ENCODE measurements around the gene SEMA5A. TPM values are rescaled to one million over a fixed set of nuclear protein-coding genes. Genes with fewer than 3 reads are reported as not detected.

The SEMA5A gene
- polyA plus RNA-seq, 1 donor (not counting 4 experiments of a cell fraction or from before 2014, with no cell fraction given): 0.16 TPM

- no peaks in the 10 kb centered on the region for H3K4me1 ChIP-seq (ENCODE audit: control insufficient read depth, extremely low read depth, insufficient read depth, low read length)
- DNase-seq (ENCODE audit: low read depth, low spot score) (no peak), FAIRE-seq (no peak)
- no peaks in the 10 kb centered on the region for H3K79me2 ChIP-seq (ENCODE audit: control insufficient read depth, insufficient read depth, low read length)
- H4K20me1 ChIP-seq (ENCODE audit: control insufficient read depth, extremely low read depth, insufficient read depth, low read length): no peaks in the 10 kb centered on the region
- no peak overlapping the region for H2AFZ ChIP-seq (ENCODE audit: control insufficient read depth, low read length)
- H3K27me3 ChIP-seq (ENCODE audit: control insufficient read depth, extremely low read depth, insufficient read depth, low read length): no peaks in the 10 kb centered on the region
- no peak overlapping the region for H3K9ac ChIP-seq (ENCODE audit: control insufficient read depth, extremely low read depth, insufficient read depth, low read length)
- no peaks in the 10 kb centered on the region for H3K9me1 ChIP-seq (ENCODE audit: control insufficient read depth, extremely low read depth, insufficient read depth, low read length)
- H3K36me3 ChIP-seq (ENCODE audit: control insufficient read depth in 2 of 2, extremely low read depth in 1 of 2, insufficient read depth in 2 of 2, low read length in 2 of 2): no peaks in the 10 kb centered on the region
- no peak overlapping the region for H3K27ac ChIP-seq (ENCODE audit: control insufficient read depth, insufficient read depth, low read length)
- H3K4me2 ChIP-seq (ENCODE audit: control insufficient read depth, extremely low read depth, insufficient read depth, low read depth, low read length): no peak overlapping the region
- dilution Hi-C loops (cut with MboI; ENCODE audit: extremely low pct_ligation_motif_present, low sequenced_read_pairs): no loop called here
- H3K9me3 ChIP-seq (ENCODE audit: control insufficient read depth, low read depth, low read length): no peaks in the 10 kb centered on the region
- no peak for TF ChIP-seq EZH2 (IDR thresholded peaks at IDR 0.05; ENCODE audit: low read length)
- TF ChIP-seq, protein P1, sequence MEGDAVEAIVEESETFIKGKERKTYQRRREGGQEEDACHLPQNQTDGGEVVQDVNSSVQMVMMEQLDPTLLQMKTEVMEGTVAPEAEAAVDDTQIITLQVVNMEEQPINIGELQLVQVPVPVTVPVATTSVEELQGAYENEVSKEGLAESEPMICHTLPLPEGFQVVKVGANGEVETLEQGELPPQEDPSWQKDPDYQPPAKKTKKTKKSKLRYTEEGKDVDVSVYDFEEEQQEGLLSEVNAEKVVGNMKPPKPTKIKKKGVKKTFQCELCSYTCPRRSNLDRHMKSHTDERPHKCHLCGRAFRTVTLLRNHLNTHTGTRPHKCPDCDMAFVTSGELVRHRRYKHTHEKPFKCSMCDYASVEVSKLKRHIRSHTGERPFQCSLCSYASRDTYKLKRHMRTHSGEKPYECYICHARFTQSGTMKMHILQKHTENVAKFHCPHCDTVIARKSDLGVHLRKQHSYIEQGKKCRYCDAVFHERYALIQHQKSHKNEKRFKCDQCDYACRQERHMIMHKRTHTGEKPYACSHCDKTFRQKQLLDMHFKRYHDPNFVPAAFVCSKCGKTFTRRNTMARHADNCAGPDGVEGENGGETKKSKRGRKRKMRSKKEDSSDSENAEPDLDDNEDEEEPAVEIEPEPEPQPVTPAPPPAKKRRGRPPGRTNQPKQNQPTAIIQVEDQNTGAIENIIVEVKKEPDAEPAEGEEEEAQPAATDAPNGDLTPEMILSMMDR (optimal IDR thresholded peaks at IDR 0.05 in 1 of 3, IDR thresholded peaks at IDR 0.05 in 1 of 3, conservative IDR thresholded peaks at IDR 0.05 in 1 of 3; ENCODE audit: extremely low read depth in 1 of 3, insufficient read depth in 2 of 3, low read length in 3 of 3): no peak
- H3K4me3 ChIP-seq (ENCODE audit: control insufficient read depth in 2 of 3, extremely low read depth in 1 of 3, insufficient read depth in 2 of 3, low read depth in 1 of 3, low read length in 3 of 3): no peak overlapping the region
These were observed 417.7 kb downstream of the SEMA5A start for GRCh38 chr5:9128136-9128535.

DNA sequence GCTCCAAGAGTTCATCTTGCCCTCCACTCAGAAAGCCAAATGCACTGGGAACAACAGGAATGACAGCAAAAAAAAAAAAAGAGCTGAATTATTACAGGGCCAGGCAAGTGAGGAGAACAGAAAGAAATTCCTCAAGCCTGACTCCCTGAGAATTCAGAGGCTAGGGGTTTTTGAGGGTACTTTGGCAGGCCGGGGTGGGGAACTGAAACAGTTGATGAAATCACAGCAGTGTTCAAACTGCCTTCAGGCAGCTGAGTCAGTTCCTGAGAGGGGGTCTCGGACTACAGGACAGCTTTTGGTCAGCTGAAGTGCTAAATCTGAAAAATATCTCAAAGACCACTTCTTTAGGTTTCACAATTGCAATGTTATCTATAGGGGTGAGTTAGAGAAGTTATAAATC is 419.4 kb downstream of the SEMA5A start:
- H3K9me1 ChIP-seq (ENCODE audit: control insufficient read depth, extremely low read depth, insufficient read depth, low read length): no peaks in the 10 kb centered on the region
- dilution Hi-C loops (cut with MboI; ENCODE audit: extremely low pct_ligation_motif_present, low sequenced_read_pairs): no loop called here
- no peaks in the 10 kb centered on the region for H4K20me1 ChIP-seq (ENCODE audit: control insufficient read depth, extremely low read depth, insufficient read depth, low read length)
- no peak overlapping the region for H3K9ac ChIP-seq (ENCODE audit: control insufficient read depth, extremely low read depth, insufficient read depth, low read length)
- H3K4me3 ChIP-seq (ENCODE audit: control insufficient read depth in 2 of 3, extremely low read depth in 1 of 3, insufficient read depth in 2 of 3, low read depth in 1 of 3, low read length in 3 of 3): no peak overlapping the region
- H3K27me3 ChIP-seq (ENCODE audit: control insufficient read depth, extremely low read depth, insufficient read depth, low read length): no peaks in the 10 kb centered on the region
- no peaks in the 10 kb centered on the region for H3K9me3 ChIP-seq (ENCODE audit: control insufficient read depth, low read depth, low read length)
- FAIRE-seq: no peak
- no peak overlapping the region for H2AFZ ChIP-seq (ENCODE audit: control insufficient read depth, low read length)
- peaks cover 3% of the 10 kb centered on the region for H3K4me1 ChIP-seq (ENCODE audit: control insufficient read depth, extremely low read depth, insufficient read depth, low read length)
- no peak for DNase-seq (ENCODE audit: low read depth, low spot score)
- TF ChIP-seq, protein P1 (optimal IDR thresholded peaks at IDR 0.05 in 1 of 3, IDR thresholded peaks at IDR 0.05 in 1 of 3, conservative IDR thresholded peaks at IDR 0.05 in 1 of 3; ENCODE audit: extremely low read depth in 1 of 3, insufficient read depth in 2 of 3, low read length in 3 of 3): no peak
- H3K27ac ChIP-seq (ENCODE audit: control insufficient read depth, insufficient read depth, low read length): no peak overlapping the region
- H3K4me2 ChIP-seq (ENCODE audit: control insufficient read depth, extremely low read depth, insufficient read depth, low read depth, low read length): no peak overlapping the region
- H3K79me2 ChIP-seq (ENCODE audit: control insufficient read depth, insufficient read depth, low read length): no peaks in the 10 kb centered on the region
- no peaks in the 10 kb centered on the region for H3K36me3 ChIP-seq (ENCODE audit: control insufficient read depth in 2 of 2, extremely low read depth in 1 of 2, insufficient read depth in 2 of 2, low read length in 2 of 2)

All from keratinocyte (primary cell).